Activated CD4-positive, alpha-beta T cell treated with anti-CD3 and anti-CD28 coated beads, Interleukin-2, amount 10 ng/mL, durations not matched to agents 24 days and 14 days (primary cell): ENCODE measurements around the gene ANKRD12. TPM values are rescaled to one million over a fixed set of nuclear protein-coding genes. Genes with fewer than 3 reads are reported as not detected.
A peak's percentile ranks its signal among the peaks of the same experiment; 100 is the strongest.

Experiments
- DNase-seq: peaks from one replicate; pipeline ENCODE4 v3.0.0; 2022
- H3K27ac Mint-ChIP-seq: one replicate; pipeline ENCODE4 v1.8.0; 2022; ENCODE audit warnings: mild to moderate bottlenecking, mixed read lengths
- H3K27me3 Mint-ChIP-seq: one replicate; pipeline ENCODE4 v1.8.0; 2022; ENCODE audit warnings: mixed read lengths
- H3K36me3 Mint-ChIP-seq: one replicate; pipeline ENCODE4 v1.8.0; 2022; ENCODE audit warnings: low read depth, mild to moderate bottlenecking, mixed read lengths
- H3K4me1 Mint-ChIP-seq: one replicate; pipeline ENCODE4 v1.8.0; 2021; ENCODE audit warnings: mixed read lengths
- H3K4me3 Mint-ChIP-seq: one replicate; pipeline ENCODE4 v1.8.0; 2022; ENCODE audit warnings: mild to moderate bottlenecking, moderate library complexity, mixed read lengths
- H3K9me3 Mint-ChIP-seq: one replicate; pipeline ENCODE4 v1.8.0; 2021; ENCODE audit warnings: mixed read lengths
- intact Hi-C: fragments of 100-400 bp; cut with micrococcal nuclease; formaldehyde crosslinking; loops from one replicate; pipeline ENCODE4 v1.15.1; 2023
- total RNA-seq: library from RNA; stranded (reverse); gene quantifications from 2 replicates; pipeline ENCODE4 v1.2.3, GENCODE V29; 2022

Gene ANKRD12
- total RNA-seq, 1 donor from 2014 or later, result 60.8 TPM

DNA sequence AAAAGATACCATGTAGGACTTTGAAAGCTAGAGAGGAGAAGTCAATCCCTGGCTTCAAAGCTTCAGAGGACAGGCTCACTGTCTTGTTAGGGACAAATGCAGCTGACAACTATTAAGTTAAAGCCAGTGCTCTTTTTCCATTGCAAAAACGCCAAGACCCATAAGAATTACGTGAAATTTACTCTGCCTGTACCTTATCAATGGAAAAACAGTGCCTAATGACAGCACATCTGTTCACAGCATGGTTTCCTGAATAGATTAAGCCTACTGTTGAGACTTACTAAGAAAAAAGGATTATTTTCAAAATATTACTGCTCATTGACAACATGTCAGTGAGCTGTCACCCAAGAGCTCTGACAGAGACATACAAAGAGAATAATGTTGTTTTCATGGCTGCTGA is 52.9 kb downstream of the ANKRD12 start:
- no peak for DNase-seq
- Mint-ChIP-seq H3K36me3 (peaks cover 58% of the 10 kb centered on the region), H3K4me3 (no peak overlapping the region), H3K9me3 (no peaks in the 10 kb centered on the region), H3K27ac (no peak overlapping the region), H3K27me3 (no peaks in the 10 kb centered on the region), H3K4me1 (peaks cover 24% of the 10 kb centered on the region)
- intact Hi-C loops, result no loop called here

DNA sequence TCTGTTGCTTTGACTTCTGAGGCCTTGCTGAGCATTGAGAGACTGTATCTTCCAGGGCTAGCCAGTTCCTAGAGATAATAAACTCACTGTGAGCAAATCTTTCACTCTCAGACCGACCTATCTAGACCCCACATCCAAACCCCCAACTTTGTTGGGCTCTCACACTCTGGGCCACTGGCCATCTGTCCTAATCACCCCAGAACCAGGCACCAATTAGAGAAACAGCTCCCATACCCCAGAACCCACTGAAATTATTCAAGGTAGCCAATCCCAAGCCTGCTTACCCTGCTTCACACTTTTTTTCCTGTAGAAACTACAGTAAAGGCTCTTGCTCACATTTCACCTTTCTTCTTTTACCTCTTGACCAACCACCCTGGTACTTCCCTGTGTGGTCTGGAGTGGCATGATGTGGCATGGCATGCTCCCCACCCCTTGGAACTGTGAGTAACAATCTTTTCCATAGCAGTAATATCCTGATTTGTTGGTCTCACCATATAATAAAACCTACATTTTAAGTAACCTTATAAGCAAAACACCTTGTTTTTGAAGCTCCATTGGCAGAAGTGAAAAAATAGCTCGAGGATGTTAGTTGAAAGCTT is 55.2 kb downstream of the ANKRD12 start:
- Mint-ChIP-seq H3K36me3 (peaks cover 53% of the 10 kb centered on the region), H3K27ac (peak overlapping the region; percentile 54), H3K9me3 (no peaks in the 10 kb centered on the region), H3K4me1 (peaks cover 11% of the 10 kb centered on the region), H3K27me3 (no peaks in the 10 kb centered on the region), H3K4me3 (no peak overlapping the region)
- DNase-seq, result no peak
- intact Hi-C loops, result no loop called here

DNA sequence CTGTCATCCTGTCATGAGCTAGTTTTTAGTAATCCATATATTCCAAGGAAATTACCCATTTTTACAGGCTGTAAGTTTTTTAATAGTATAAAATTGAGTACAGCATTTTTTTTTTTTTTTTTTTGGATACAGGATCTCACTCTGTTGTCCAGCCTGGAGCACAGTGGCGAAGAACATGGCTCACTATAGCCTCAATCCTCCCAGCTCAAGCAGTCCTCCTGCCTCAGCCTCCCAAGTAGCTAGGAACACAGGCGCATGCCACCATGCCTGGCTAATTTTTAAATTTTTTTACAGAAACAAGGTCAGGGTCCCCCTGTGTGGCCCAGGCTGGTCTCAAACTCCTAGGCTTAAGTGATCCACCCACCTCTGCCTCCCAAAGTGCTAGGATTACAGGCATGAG is 56.5 kb downstream of the ANKRD12 start:
- H3K9me3 Mint-ChIP-seq, result no peaks in the 10 kb centered on the region
- intact Hi-C loops, result no loop called here
- H3K36me3 Mint-ChIP-seq, result peaks cover 56% of the 10 kb centered on the region
- H3K27me3 Mint-ChIP-seq, result no peaks in the 10 kb centered on the region
- H3K4me3 Mint-ChIP-seq, result no peak overlapping the region
- DNase-seq, result no peak
- no peak overlapping the region for H3K27ac Mint-ChIP-seq
- peaks cover 11% of the 10 kb centered on the region for H3K4me1 Mint-ChIP-seq

DNA sequence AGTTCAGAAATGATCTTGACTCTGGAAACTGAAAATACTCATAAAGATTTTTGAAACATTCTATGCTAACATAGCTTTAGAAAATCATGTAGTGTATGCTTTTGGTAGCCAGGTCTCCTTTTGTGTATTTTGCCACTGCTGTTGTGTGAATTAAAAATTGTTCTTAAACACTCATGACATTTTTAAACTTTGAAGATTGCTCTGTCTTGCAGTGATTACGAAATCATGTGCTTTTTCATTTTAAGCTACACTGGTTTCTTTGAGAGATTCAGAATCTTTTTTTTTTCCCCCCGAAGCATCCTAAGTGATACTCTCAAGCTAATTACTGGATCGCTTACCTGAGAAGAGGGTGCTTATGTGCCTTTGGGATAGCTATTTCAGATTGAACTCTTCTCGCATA is 60.0 kb downstream of the ANKRD12 start:
- no peak overlapping the region for H3K4me3 Mint-ChIP-seq
- no peaks in the 10 kb centered on the region for H3K27me3 Mint-ChIP-seq
- H3K4me1 Mint-ChIP-seq, result peaks cover 6% of the 10 kb centered on the region
- intact Hi-C loops, result no loop called here
- H3K27ac Mint-ChIP-seq, result no peak overlapping the region
- no peak for DNase-seq
- no peaks in the 10 kb centered on the region for H3K9me3 Mint-ChIP-seq
- peaks cover 38% of the 10 kb centered on the region for H3K36me3 Mint-ChIP-seq

DNA sequence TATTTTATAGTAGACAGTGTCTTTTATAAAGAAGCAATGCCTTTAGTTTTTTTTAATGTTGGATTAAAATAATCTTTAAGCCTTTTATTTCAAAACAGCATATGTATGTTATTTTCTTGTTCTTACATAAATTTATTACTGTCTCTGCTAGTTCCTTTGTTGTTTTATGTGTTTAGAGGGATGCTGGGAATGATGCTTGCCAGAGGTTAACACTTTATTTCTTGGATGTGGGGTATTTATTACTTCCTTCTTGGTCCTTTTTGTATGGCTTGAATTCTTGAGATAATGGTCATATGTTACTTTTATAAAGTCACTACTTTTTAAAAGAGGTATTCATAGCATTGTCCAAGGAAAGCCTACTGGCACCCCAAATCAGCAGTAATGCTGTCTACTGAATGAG is 63.1 kb downstream of the ANKRD12 start:
- DNase-seq, result no peak
- Mint-ChIP-seq H3K27ac (no peak overlapping the region), H3K9me3 (no peaks in the 10 kb centered on the region), H3K4me1 (no peaks in the 10 kb centered on the region), H3K36me3 (peaks cover 26% of the 10 kb centered on the region), H3K27me3 (no peaks in the 10 kb centered on the region), H3K4me3 (no peak overlapping the region)
- intact Hi-C loops, result no loop called here

DNA sequence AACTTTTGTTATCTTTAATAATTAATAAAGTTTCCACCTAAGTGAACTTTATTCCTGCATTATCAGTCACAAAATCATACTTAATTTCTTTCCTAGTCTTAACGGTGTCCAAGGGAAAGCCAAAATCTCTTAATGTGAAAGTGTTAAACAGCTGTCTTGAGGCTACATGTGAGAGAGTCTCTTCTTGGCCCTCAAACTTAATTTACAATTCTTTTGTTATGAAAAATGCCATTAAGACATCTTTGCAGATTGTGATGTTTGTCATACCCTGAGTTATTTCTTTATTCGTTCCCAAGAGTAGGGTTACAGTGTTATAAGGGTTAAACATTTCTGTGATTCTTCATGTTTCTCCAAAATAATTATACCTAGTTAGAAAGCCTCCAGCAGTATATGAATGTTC is 64.6 kb downstream of the ANKRD12 start:
- no peak overlapping the region for H3K27ac Mint-ChIP-seq
- H3K4me1 Mint-ChIP-seq, result no peaks in the 10 kb centered on the region
- H3K36me3 Mint-ChIP-seq, result peaks cover 15% of the 10 kb centered on the region
- H3K4me3 Mint-ChIP-seq, result no peak overlapping the region
- intact Hi-C loops, result no loop called here
- no peaks in the 10 kb centered on the region for H3K9me3 Mint-ChIP-seq
- H3K27me3 Mint-ChIP-seq, result no peaks in the 10 kb centered on the region
- no peak for DNase-seq

DNA sequence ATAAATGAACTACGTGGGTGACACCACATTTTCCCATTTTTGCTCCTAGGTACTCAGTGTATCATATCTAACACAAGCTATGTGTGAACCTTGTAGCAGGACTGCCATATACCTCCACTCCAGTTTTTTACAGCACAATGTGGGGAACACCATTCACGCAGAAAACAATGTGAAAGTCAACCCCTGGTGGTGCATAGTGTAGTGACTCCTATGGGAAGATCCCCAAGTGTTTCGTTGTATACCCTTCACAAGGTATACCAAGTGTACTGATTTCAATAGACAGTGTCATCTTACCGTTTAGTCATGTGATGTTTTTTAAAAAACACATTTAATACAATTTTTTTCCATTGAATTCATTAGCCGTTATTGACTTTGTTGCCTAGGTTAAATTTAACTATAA is 68.1 kb downstream of the ANKRD12 start:
- no peak for DNase-seq
- Mint-ChIP-seq H3K27me3 (no peaks in the 10 kb centered on the region), H3K36me3 (peaks cover 17% of the 10 kb centered on the region), H3K4me1 (peaks cover 2% of the 10 kb centered on the region), H3K9me3 (no peaks in the 10 kb centered on the region), H3K27ac (no peak overlapping the region), H3K4me3 (no peak overlapping the region)
- intact Hi-C loops, result no loop called here

DNA sequence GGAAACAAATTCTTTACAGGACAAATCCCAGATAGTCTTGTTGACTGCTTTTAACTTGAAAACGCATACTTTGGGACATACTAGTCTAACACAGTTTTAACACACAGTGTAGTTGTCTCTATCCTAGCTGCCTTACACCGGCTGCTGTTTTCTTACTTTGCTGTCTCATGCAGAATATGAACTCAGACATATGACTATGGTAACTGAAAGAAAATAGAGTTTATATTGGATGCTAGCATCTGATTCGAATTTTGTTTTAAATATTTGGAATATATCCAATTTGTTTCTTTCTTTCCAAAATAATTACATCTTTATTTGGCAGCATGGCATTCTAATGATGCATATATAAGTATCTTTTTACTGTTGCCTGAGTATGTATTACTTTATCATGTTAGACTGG is 69.8 kb downstream of the ANKRD12 start:
- intact Hi-C loops, result no loop called here

DNA sequence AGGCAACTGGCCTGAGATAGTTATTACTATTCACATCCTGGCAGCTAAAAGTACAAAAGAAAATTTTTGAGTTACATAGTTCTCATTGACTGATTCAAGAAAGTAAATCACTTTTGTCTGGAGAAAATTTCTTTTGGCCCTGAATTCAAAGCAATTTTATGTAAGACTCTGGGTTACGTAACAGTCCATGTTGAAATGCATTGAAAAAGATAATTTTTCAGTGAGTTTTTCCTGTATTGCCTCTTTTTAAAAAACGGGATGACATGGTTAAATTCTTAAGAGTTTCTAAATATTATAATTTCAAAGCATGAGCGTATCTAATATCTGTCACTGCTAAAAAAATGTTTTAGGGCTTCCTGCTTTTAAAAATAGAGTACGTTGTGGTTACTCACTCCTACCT is 72.7 kb downstream of the ANKRD12 start:
- Mint-ChIP-seq H3K36me3 (peaks cover 30% of the 10 kb centered on the region), H3K4me1 (peaks cover 12% of the 10 kb centered on the region), H3K27me3 (no peaks in the 10 kb centered on the region), H3K9me3 (no peaks in the 10 kb centered on the region), H3K27ac (no peak overlapping the region), H3K4me3 (no peak overlapping the region)
- intact Hi-C loops, result no loop called here
- DNase-seq, result no peak

More for the DNA sequence above, 69.8 kb downstream of the ANKRD12 start:
- Mint-ChIP-seq H3K27ac (no peak overlapping the region), H3K9me3 (no peaks in the 10 kb centered on the region), H3K4me3 (no peak overlapping the region), H3K4me1 (peaks cover 7% of the 10 kb centered on the region), H3K36me3 (peaks cover 20% of the 10 kb centered on the region), H3K27me3 (no peaks in the 10 kb centered on the region)
- DNase-seq, result no peak

DNA sequence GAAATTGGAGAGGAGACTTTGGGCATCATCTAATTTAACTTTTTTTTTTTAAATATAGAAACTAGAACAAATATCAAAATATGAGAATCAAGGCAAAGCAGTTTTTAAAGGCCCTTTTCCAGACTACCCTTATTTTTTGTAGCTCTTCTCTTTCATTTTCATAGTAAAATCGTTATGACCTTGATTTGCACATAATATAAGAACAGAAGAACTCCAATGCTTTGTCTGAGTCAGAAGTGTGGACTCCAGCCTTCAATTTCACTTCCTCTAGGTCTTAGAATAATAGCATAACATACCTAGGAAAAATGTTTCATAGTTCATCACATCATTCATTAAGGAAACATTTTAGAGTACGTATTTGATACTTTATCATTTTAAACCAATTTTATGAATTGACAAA is 74.4 kb downstream of the ANKRD12 start:
- intact Hi-C loops, result no loop called here
- H3K4me3 Mint-ChIP-seq, result no peak overlapping the region
- H3K27ac Mint-ChIP-seq, result no peak overlapping the region
- H3K9me3 Mint-ChIP-seq, result no peaks in the 10 kb centered on the region
- no peak for DNase-seq
- H3K4me1 Mint-ChIP-seq, result peaks cover 12% of the 10 kb centered on the region
- no peaks in the 10 kb centered on the region for H3K27me3 Mint-ChIP-seq
- peaks cover 41% of the 10 kb centered on the region for H3K36me3 Mint-ChIP-seq

DNA sequence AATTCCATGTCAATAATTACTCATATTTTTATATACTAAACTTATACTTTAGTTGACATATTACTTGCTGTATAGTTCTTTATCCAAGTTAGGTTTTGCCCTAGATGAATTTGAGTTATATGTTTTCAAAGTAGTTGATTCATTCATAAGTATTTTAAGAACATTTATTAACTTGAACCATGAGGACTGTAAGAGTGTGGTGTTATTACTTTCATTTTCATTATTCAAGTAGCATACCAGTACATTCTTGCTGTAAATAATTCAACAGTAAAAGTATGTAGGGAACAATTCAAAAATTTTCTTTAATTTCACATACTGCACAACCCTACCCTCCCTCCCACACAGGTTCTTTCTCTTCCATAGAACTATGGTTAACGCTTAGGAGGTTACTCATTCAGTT is 75.4 kb downstream of the ANKRD12 start:
- Mint-ChIP-seq H3K4me3 (no peak overlapping the region), H3K36me3 (peaks cover 46% of the 10 kb centered on the region), H3K27me3 (no peaks in the 10 kb centered on the region), H3K4me1 (peaks cover 12% of the 10 kb centered on the region), H3K27ac (no peak overlapping the region), H3K9me3 (no peaks in the 10 kb centered on the region)
- intact Hi-C loops, result no loop called here
- no peak for DNase-seq

DNA sequence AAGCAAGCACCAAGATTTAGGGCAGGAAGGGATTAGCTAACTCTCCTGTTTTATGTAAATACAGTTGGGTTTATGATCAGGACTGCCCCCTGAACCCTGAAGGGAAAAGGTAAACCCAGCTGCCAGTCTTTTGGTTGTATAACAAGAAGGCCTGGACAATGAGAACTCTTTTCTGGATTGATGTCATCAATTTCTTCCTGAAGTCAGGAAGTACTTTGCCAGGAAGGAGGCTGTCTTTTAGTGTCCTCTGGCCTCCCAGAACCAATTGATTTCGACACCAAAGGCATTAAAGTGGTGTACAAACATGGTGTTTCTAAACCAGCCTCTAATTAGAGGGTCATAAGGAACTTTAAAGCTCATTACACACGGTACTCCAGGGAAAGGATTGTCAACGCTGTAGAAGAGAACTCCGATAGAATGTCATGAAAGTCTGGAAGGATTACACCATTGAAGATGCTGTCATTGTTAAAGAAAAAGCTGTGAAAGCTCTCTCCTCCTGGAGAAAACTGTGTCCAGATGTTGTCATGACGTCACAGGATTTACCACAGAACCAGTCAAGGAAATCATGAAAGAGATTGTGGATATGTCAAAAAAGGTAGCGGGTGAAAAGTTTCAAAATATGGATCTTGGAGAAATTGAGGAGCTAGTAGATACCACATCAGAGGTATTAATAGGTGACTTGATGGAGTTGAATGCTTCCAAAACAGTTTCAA is 78.8 kb downstream of the ANKRD12 start:
- Mint-ChIP-seq H3K4me1 (peaks cover 10% of the 10 kb centered on the region), H3K9me3 (no peaks in the 10 kb centered on the region), H3K27ac (no peak overlapping the region), H3K4me3 (no peak overlapping the region), H3K27me3 (no peaks in the 10 kb centered on the region), H3K36me3 (peaks cover 57% of the 10 kb centered on the region)
- no peak for DNase-seq
- intact Hi-C loops, result no loop called here

DNA sequence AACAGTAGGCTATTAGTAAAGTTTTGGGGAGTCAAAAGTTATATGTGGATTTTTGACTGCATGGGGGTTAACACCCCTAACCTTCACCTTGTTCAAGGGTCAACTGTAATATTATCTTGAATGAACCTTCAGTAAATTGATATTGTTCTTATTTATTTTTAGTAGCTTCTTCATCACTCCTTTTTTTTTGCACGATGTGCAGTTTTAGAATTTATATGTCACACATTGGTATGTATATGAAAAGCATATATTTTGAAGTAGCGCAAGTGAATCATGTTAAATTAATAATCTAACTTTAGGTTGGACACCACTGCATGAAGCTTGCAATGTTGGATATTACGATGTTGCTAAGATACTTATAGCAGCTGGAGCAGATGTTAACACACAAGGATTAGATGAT is 79.9 kb downstream of the ANKRD12 start:
- DNase-seq, result no peak
- intact Hi-C loops, result no loop called here
- Mint-ChIP-seq H3K9me3 (no peaks in the 10 kb centered on the region), H3K27ac (no peak overlapping the region), H3K4me3 (no peak overlapping the region), H3K27me3 (no peaks in the 10 kb centered on the region), H3K36me3 (peaks cover 62% of the 10 kb centered on the region), H3K4me1 (peaks cover 7% of the 10 kb centered on the region)

DNA sequence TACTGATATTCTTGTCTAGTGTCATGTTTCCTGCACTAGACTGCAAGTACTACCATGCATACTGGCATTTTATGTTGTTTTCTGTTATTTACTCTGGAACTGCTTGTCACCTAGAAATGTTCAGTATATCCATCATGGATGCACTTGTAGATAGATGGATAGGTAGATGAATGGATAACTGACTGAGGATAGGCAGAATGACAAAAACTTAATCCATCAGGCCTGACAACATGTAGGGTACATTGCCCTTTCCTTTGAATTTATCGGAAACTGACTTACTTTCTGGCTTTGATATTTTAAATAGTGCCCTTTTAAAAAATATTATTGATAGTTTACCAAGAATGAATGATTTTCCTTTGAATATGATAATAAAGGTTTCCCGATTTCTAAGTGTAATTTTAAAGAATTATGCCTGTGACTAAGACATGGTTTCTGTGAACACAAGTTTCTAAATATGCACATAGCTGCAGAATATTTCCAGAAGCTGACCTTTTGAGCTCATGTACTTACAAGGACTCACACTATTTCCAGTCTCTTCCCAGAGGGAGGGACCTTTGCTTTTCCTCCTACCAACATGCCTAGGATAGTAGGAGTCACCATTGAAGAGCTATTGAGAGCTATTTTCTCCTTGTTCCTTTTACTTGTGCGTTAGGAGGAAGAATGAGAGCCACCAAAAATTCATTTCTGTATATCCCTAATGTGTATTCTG is 81.3 kb downstream of the ANKRD12 start:
- H3K9me3 Mint-ChIP-seq, result no peaks in the 10 kb centered on the region
- intact Hi-C loops, result no loop called here
- H3K4me1 Mint-ChIP-seq, result peaks cover 4% of the 10 kb centered on the region
- no peak for DNase-seq
- H3K36me3 Mint-ChIP-seq, result peaks cover 62% of the 10 kb centered on the region
- H3K27ac Mint-ChIP-seq, result no peak overlapping the region
- no peaks in the 10 kb centered on the region for H3K27me3 Mint-ChIP-seq
- no peak overlapping the region for H3K4me3 Mint-ChIP-seq
